ENCODE measurements around the gene CELSR3.

Gene CELSR3

DNA sequence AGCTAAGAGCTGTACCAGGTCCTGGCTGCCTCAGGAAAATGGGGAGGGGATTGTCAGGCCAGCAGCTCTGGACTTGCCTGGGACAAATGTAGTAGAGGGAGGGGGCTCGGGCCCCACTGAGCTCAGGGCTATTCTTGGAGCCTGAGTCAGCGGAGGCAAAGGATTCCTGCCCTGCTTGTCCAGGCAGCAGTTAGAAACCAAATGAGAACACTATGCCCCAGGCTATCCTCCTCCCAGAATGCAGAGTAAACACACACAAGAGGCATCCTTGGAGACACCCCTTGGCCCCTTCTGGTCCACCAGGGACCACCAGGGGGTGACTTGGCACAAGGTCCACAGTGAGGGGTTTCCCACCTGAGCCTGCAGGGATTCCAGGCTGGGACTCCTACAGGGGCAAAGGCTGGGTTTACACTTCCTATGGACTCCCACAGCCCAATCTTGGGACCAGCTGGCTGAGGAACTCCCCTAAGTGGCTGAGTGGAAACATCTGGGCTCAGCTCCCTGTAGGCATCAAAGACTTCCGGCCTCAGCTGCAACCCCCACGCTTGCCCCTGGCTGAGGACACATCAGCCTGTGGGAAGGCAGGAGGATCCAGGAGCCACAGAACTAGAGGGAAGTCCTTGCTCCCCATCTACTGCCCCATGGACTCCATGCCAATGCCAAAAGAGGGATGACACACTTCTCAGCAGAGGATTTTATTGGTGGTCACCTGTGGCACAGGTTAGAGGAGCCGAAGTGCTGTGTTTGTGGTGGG, 64.2 kb downstream of the CELSR3 start:
- DNase-seq, result no peak

- no peak for DNase-seq
Measured at GRCh38 chr3:48597408-48597800, 65.3 kb downstream of the CELSR3 start.

DNA sequence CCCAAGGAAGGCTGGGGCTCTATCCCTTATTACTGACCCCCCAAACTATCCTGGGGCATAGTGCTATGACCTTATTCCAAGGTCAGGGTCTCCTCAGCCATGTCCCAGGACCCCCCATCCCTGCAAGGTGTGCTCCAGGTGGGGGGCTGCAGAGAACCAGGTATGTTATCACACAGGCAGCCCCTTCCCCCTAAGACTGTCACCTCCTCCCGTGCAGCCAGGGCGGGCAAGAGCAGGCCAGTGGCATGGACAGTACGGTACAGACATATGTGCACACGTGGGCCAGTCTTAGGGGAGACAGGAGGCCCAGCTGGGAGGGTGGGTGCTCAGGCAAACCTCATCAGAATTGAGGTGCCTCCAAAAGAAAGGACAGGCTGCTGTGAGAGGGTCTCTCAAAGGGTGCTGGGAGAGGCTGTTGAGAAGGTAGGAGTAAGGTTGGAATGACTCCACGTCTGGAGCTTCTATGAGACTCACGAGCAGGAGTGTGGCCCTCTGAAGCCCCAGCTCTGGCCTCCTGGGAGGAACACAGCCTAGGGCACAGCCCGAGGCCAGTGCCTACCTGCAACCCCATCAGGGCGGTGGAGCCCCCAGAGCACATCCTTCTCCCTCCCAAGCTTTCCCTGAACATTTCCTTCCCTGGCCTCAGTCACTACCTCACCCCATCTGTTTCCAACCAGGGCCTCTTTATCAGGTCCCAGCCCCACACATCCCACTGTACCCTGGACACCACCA, 65.8 kb downstream of the CELSR3 start:
- no peak for DNase-seq

GRCh38 chr3:48596157-48596556, 66.5 kb downstream of the CELSR3 start:
- DNase-seq, result no peak

GRCh38 chr3:48595526-48596121, 67.1 kb downstream of the CELSR3 start:
- peak in 1 of 2 donors; percentile 16 for DNase-seq

DNA sequence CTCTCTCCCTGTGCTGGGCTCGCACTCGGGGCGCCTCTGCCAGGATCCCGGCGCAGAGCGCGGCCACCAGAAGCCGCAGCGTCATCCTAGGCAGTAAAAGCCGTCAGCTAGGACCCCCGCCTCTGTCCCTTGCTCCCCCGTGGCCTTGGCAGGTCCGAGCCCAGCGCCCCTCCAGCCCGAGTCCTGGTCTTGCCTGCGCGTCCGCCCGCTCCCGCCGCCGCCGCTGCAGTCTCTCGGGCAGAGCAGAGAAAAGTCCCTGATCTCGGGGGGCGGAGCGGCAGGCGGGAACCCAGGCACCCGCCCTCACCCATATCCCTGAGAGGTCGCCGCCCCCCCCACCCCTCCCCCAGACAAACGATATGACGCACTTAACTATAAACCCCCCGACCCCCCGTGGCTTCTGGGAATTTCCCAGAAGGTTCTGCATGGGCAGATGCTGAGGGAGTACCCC, 67.6 kb downstream of the CELSR3 start, which contains the start of gene COL7A1:
Gene COL7A1 (minus strand): TSS at position 255 of the 451 bp plus-strand sequence. CDS start 170 bp downstream, at position 85.
- no peak for DNase-seq

GRCh38 chr3:48594417-48595049, 68.2 kb downstream of the CELSR3 start:
- DNase-seq, result no peak

GRCh38 chr3:48593337-48593736, 69.3 kb downstream of the CELSR3 start:
- DNase-seq, result no peak

GRCh38 chr3:48592519-48593087, 70.1 kb downstream of the CELSR3 start:
- no peak for DNase-seq

DNA sequence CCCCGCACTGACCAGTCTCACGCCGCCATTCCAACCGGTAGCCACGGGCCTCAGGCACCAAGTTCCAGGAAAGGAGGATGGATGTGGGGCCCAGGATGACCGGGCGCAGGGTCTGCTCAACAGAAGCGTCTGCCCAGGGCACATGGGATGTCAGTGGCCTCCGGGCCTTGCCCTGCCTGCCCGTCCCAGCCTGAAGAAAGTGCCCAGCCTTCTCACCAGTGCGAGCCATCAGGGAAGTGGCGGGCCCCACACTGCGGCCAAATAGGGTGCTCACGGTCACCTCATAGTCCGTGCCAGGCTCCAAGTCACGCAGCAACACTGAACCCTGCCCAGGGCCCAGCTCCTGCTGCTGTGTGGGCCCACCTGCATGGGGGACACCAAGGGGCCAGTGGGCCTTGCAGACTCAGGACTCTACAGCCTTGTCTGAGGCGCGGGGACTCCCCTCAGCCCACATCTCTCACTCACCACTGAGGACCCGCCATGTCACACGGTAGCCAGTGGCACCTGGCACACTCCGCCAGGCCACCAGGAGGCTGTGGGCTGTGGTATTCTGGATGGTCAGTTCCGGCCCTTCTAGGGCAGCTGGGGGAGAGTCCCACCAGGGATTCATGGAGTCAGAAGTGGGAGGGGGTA, 70.7 kb downstream of the CELSR3 start:
- no peak for DNase-seq

- no peak for DNase-seq
Measured at GRCh38 chr3:48591436-48591835, 71.2 kb downstream of the CELSR3 start.

DNA sequence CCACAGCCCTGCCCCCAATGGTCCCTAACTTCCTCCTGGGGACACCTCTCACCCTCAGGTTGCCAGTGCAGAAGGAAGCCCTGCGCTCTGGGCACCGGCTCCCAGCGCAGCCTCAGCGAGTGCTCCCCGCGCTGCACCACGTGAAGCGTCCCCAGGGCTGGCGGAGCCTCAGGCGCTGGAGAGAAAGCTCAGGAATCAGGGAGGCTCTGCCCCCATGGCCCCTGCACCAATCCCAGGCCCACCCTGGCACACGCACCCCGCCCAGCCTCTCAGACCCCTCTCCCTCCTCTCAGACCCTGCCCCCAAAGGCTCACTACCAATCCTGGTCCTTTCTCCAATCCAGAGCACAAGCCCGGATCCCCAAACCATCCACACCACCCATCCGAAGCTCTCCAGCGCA, 74.5 kb downstream of the CELSR3 start:
- no peak for DNase-seq

GRCh38 chr3:48587686-48588085, 75.0 kb downstream of the CELSR3 start:
- DNase-seq, result no peak
